ENCODE data around the gene ROCK2.

Gene ROCK2

GRCh38 chr2:11367170-11367730 is 22.8 kb upstream of the ROCK2 start:
- DNase-seq (ENCODE audit: low read depth, low spot score), result no peak

GRCh38 chr2:11366326-11366741 is 21.9 kb upstream of the ROCK2 start:
- DNase-seq (ENCODE audit: low read depth, low spot score), result no peak

GRCh38 chr2:11365096-11365879 is 20.9 kb upstream of the ROCK2 start:
- no peak for DNase-seq (ENCODE audit: low read depth, low spot score)

GRCh38 chr2:11364565-11364887 is 20.1 kb upstream of the ROCK2 start:
- DNase-seq (ENCODE audit: low read depth, low spot score), result no peak

GRCh38 chr2:11363868-11364564 is 19.6 kb upstream of the ROCK2 start:
- no peak for DNase-seq (ENCODE audit: low read depth, low spot score)

GRCh38 chr2:11359865-11360264 is 15.4 kb upstream of the ROCK2 start:
- DNase-seq (ENCODE audit: low read depth, low spot score), result no peak

- DNase-seq (ENCODE audit: low read depth, low spot score), result no peak
Observed at GRCh38 chr2:11357428-11357972, 13.1 kb upstream of the ROCK2 start.

- no peak for DNase-seq (ENCODE audit: low read depth, low spot score)
Observed at GRCh38 chr2:11356764-11357163, 12.3 kb upstream of the ROCK2 start.

GRCh38 chr2:11355194-11356053 is 11.0 kb upstream of the ROCK2 start:
- no peak for DNase-seq (ENCODE audit: low read depth, low spot score)

GRCh38 chr2:11354363-11355154 is 10.1 kb upstream of the ROCK2 start:
- no peak for DNase-seq (ENCODE audit: low read depth, low spot score)

- no peak for DNase-seq (ENCODE audit: low read depth, low spot score)
Observed at GRCh38 chr2:11352781-11353537, 8.5 kb upstream of the ROCK2 start.

GRCh38 chr2:11348209-11348749 is 3.8 kb upstream of the ROCK2 start:
- DNase-seq (ENCODE audit: low read depth, low spot score), result no peak

- no peak for DNase-seq (ENCODE audit: low read depth, low spot score)
Observed at GRCh38 chr2:11347403-11347959, 3.0 kb upstream of the ROCK2 start.

GRCh38 chr2:11346023-11346482 is 1.6 kb upstream of the ROCK2 start:
- DNase-seq (ENCODE audit: low read depth, low spot score), result no peak

GRCh38 chr2:11344956-11345677 is 681 bp upstream of the ROCK2 start:
- DNase-seq (ENCODE audit: low read depth, low spot score), result no peak

- no peak for DNase-seq (ENCODE audit: low read depth, low spot score)
Observed at GRCh38 chr2:11343650-11344341, 640 bp downstream of the ROCK2 start.

GRCh38 chr2:11343368-11343649 is 1.1 kb downstream of the ROCK2 start:
- DNase-seq (ENCODE audit: low read depth, low spot score), result no peak
